HG03108 (cell line): ENCODE results near the gene AKR1C8.
"Not testable (repeated sequence)": the region's sequence is repeated elsewhere in the genome, so short reads cannot be mapped to it uniquely, and the experiment has no call there.

ENCODE experiments used
- ATAC-seq: cut with Tn5 transposase; IDR thresholded peaks from one replicate; pipeline ENCODE4 v1.9.1; 2021; ENCODE audit warnings: moderate library complexity; ENCODE audit not compliant: unreplicated experiment

Gene AKR1C8

DNA sequence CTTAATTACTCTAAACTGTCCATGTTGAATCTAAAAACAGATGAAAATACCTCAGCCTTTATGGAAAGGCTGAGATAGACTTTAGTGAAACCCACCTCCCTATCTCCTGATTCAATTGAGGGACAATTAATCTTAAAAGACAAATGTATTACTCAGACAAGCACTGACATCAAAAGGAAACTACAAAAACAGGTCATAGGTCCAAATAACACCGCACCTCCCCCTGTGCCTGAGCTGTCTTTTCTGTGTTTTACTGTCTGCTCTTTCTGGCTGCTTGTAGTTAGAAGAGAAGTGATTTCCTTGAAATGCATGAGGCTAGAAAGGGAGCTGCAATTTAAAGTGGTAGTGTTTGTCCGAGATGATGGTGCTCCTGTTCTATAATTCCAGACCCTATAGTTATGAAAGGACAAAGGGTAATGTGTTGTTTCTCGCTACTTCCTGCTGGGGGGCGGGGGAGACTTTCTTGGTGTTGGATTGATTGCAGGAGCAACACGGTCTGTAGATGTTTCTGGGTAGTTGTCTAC lies 16.0 kb downstream of the AKR1C8 start:
- no peak for ATAC-seq

DNA sequence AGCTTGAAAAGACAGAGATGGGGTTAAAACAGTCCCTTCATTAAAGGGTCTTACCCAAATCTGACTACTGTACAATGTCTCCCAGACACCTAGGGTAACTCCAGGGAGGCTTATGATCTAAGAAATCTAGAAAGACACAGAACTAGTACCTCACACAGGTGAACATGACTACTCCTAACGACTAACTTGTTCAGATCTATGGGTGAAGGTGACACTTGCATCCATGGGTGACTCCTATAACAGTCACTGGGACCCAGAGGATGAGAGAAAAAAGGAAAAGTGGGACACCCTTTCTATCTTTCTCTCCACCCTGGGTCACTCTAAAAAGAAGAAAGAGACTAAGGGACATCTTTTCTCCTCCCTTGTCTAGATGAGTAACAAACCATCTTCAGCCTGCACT lies 19.2 kb downstream of the AKR1C8 start:
- ATAC-seq: no peak

DNA sequence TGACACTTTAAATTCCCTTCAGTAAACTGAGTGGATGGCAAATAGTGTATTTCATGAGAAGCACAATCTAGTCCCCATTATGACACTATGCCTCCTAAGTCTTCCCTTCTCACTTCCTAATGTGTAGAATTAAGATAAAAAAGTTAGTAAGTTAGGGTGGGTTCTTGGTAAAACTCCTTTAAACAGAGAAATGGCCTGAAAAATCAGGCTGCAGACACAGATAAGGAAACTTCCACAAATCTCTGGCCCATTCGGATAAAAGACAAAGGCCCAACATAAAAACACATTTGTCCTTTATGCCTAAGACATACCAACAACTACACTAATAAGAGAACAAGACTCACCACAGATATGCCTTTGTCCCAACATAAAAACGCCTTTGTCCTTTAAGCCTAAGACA lies 21.5 kb downstream of the AKR1C8 start:
- ATAC-seq: no peak

DNA sequence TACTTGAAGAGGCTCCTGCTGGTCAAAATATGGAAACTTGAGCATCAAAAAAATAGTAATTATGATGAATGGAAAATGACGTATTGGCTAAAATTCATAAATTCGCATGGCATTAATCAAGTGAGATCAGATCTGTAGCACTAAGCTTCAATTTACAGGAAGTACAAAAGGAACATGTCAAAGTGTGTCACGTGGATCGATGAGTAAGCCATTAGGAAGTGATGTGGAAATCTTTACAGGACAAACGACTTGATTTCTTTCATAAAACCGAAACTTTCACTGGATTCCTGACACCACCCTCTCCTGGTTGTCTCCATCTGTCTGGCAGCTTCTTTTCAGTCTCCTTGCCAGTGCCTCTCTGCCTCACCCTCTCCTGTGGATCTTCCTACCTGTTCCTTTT lies 25.8 kb downstream of the AKR1C8 start:
- no peak for ATAC-seq

DNA sequence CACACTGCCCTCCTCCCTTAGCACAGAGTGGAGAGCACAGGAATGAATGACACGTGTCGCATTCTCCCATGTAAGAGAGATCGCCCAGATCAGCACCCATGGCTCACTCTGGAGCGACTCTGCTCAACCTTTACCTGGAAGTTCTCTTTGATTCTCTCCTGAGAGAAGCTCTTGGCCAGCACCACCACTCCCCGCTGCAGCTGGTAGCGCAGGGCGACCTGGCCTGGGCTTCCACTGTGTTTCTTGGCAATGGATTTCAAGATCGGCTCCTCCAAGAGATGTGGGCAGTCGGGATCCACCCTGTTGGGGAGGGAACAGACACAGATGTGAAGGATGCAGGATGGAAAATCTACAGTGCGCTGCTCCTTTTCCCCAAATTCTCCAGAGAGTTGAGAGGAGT lies 27.4 kb downstream of the AKR1C8 start:
- no peak for ATAC-seq

DNA sequence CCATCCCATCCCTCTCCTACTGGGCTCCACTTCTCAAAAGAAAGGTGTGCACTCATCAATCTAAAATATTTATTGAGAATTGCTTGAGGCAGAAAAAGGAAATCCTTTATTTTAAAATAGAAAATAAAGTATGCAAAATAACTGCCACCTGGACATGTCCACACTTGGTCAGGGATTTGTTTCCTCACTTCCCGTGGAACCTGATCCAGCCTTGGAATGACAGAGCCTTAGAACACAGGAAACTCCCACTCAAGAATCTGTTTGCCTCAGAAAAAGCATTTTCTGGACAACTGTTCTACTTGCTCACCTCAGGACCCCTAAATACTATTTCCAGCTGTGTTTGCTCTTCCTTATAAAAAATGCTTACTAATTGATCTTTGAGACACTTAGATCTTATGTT lies 29.0 kb downstream of the AKR1C8 start:
- ATAC-seq: no peak

DNA sequence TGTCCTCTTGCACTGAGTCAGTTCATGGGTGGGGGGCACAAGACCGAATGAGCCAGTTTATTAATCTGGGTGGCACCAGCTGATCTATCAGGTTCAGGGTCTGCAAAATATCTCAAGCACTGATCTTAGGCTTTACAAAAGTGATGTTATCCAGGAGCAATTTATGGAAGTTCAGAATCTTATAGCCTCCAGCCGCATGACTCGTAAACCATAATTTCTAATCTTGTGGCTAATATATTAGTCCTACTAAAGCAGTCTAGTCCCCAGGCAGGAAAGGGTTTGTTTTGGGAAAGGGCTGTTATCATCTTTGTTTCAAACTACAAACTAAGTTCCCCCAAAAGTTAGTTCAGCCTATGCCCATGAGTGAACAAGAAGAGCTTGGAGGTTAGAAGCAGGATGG lies 33.9 kb downstream of the AKR1C8 start:
- ATAC-seq: no peak

DNA sequence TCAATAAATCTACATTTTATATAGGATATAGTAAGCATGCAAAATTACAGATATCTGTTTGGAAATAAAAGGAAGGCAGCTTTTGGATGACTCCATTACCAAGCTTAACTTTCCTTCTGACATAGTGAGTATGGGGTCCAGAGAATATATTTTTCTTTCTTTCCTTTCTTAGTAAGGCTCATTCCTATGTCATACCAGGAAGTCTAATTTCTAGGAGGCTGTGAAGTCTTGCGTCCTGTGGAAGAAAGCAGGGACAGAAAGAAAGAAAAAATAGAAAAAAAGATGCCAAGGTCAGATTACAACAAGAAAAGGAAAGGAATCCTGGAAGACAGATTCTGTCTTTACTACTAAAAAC lies 36.3 kb downstream of the AKR1C8 start:
- no peak for ATAC-seq

DNA sequence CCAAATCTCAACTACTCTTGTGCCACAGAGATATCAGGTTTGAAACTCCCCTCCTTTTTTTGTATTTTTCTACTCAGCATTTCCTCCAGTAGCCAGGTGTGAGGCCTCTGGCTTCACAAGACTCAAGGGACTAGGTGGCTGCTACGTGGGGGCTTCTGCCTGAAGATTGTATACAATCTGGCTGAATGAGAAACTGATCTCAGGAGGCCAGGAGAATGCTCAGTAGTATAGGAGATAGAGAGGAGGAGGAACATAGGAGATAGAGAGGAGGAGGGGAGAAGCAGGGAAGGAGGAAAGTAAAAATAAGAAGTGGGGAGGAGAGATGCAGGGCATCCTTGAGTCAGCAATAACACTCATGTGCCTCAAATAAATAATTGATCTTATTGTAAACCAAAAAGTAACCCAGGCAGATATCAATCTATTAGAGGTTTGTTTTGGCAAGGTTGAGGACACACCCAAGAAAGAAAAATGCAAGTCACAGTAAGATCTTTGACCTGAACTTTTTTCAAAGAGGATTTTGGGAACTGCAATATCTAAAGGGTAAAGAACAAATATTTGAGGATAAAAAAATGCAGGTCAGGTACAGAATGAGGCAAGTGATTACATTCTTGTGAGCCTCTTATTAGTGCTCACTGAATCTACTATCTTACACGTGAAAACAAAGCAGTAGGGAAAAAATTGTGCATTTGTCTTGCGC lies 36.8 kb downstream of the AKR1C8 start:
- no peak for ATAC-seq

DNA sequence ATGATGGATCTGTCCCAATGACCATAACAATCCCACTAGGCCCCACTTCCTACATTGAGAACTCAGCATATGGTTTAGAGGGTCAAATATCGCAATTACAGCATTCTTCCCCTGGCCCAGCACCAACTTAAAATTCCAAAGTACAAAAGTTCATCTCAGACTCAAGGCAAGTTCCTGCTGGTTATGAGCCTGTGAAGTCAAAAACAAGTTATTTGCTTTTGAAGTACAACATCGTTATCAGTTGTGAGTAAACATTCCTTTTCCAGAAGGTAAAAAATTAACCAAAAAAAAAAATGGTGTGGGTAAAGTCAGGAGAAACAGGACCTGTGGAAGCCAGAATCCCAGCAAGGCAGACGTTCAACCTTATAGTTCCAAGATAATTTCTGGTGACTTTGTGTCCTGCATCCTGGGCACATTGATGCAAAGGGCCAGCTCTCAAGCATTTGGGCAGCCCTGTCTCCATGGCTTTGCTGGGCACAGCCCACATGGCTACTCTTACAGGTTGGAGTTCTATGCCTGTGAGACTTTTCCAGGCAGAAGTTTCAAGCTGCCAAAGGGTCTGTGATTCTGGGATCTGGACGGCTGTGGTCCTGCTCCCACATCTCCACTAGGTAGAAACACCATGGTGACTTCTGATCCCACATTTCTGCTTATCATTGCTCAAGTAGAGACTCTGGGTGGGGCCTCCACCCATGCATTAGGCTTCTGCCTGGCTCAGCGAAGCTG lies 37.5 kb downstream of the AKR1C8 start:
- ATAC-seq: no peak

DNA sequence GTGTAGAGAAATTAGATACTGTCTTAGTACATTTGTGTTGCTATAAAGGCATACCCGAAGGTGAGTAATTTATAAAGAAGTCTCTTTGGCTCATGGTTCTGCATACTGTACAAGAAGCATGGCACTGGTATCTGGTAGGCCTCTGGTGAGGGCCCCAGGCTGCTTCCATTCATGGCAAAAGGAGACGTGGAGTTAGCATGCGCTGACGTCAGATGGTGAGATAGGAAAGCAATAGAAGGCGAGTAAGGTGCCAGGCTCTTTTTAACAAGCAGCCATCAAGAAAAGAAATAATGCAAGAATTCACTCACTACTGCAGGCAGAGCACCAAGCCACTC lies 38.1 kb downstream of the AKR1C8 start:
- no peak for ATAC-seq

DNA sequence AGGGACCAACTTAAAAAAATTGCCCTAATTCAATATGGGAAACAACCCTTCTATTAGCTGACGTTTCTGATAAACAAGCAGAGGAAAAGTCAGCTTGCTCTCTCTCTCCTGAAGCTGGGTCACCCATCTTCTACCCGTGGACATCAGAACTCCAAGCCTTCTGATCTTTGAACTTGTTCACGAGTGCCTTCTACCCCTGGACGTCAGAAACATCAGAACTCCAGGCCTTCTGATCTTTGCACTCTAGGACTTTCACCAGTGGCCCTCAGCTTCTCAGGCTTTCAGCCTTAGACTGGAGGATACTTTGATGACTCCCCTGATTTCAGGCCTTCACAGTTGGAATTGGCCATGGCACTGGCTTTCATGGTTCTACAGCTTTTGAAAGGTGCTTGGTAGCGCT lies 41.8 kb downstream of the AKR1C8 start:
- ATAC-seq: no peak

DNA sequence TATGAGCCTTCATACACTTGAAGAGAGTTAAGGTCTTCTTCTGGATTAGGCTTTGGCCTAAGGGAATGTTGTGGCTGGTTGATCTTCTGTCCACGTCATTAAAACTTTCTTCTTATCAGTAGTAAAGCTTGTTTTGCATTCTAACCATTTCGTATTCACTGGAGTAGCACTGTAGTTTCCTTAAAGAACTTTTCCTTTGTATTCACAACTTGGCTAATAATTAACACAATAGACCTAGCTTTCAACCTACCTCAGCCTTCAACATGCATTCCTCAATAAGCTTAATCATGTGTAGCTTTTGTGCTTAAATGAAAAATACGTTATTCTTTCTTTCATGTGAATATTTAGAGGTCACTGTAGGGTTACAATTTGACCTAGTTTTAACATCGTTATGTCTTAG lies 42.8 kb downstream of the AKR1C8 start:
- no peak for ATAC-seq

DNA sequence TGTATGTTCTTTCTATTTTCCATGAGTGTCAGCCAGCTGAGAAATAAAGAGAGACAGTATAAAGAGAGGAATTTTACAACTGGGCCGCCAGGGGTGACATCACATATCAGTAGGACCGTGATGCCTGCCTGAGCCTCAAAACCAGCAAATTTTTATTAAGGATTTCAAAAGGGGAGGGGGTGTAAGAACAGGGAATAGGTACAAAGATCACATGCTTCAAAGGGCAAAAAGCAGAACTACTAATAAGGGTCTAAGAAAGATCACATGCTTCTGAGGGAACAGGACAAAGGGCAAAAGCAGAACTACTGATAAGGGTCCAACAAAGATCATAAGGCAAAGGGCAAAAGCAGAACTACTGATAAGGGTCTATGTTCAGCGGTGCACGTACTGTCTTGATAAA lies 47.3 kb downstream of the AKR1C8 start:
- not testable (repeated sequence) for ATAC-seq

DNA sequence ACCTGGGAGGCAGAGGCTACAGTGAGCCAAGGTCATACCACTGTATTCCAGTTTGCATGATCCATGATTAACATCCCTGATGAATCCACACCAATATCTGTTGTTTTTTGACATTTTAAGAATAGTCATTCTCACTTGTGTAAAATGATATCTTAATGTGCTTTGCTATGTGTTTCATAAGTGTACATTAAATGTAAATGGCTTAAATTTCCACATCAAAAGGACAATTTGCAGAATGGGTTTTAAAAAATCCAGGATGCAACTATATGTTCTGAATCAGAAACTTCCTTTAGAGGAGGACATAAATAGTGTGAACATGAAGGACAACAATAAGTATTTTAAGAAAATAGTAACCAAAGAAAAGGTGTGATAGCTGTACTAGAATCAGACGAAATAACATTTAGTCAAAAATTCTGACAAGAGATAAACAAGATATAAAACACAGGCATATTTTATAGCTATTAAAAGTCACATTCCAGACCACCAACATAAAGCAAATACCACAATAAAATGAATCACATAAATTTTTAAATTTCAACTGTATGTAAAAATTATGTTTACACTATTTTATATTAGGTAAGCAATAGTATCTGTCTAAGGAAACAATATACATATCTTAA lies 48.4 kb downstream of the AKR1C8 start:
- ATAC-seq: no peak

DNA sequence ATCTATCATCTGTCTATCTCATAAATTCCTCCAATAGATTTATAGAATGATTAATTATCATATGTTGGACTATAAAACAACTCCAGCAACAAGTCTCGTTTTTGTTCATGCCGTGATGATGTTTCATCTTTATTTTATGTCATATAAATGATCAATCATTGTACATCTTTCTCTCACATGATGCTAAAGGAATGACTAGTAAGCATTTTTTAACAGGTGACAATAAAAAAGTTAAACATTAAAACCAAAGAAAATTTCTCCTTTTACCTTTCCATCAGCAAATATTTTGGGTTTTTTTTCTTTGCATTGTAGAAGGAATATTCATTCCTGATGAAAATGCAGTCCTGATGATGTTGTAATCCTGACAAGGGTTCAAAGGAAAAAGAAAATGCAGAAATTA lies 49.4 kb downstream of the AKR1C8 start:
- no peak for ATAC-seq

DNA sequence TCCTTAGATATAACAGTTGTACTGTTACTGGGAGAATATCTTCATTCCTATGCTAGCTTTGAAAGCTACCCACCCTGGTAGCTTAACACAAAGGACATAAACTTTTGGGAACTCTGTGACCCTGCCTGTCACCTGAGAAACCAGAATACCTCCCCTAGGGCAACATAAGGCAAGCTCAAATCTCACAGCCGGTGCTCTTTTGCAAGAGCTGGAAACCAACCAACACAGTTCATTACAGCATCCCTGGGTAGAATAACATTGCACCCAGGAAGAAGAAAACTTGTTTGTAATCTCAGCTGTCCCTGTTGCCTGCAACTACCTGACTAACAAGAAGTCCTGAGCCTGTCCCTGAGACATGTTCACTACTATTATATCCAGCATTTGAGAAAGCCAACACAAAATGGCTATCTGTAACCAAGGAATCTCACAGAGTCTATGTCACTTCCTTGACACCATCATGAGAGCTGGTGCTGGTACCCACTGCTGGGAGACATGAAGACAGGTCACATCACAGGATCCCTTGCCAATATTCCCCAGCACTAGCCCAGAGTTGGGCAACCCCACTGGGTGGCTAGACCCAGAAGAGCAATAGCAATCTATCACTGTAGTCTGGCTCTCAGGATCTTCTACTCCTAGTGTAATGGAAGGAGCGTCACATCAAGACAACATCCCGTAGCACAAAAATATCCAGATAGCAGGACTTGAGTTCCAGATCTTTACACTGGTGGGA lies 59.5 kb downstream of the AKR1C8 start:
- no peak for ATAC-seq

DNA sequence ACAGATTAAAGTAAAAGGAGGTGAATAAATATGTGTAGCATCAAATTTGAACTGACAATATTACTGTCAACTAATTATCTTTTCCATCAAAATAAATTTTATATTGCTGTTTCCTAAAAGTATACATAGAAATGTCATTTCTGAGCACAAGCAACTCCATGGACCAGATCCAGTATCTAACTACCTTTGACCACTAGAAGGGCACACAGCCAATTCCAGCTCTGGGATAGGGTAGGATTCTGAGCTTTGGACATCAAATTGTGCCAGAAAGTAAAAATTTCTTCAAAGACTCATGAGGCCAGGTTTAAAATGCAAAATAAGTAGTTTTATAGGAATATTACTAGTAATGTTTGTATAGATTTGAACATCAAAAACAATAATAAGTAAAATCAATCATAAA lies 61.1 kb downstream of the AKR1C8 start:
- ATAC-seq: no peak

DNA sequence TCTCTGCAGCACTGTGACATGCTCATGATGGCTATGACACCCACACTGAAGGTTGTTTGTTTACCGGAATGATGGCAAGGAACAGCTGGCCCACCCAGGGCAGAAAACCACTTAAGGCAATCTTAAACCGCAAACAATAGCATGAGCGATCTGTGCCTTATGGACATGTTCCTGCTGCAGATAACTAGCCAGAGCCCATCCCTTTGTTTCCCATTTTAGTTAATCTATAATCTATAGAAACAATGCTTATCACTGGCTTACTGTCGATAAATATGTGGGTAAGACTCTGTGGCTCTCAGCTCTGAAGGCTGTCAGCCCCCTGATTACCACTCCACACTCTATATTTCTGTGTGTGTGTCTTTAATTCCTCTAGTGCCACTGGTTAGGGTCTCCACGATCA lies 65.0 kb downstream of the AKR1C8 start:
- ATAC-seq: not testable (repeated sequence)

DNA sequence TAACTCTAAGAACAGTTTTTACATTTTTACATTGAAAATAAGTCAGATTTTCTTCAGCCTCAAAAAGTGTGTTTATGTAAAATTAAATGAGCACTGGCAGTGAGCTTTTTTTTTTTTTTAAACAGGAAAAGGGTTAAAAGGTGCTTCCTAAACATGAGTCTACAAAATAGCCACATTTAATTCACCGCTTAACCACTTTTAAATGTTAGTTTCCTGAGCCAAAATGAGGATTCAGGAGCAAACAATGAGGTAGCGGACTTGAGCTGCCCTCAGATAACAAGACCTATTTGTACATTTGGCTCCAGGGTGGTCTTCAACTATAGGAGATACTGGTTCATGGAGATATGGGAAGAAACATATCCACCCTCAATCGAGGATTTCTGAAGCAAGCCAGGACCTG lies 67.9 kb downstream of the AKR1C8 start:
- ATAC-seq: no peak

DNA sequence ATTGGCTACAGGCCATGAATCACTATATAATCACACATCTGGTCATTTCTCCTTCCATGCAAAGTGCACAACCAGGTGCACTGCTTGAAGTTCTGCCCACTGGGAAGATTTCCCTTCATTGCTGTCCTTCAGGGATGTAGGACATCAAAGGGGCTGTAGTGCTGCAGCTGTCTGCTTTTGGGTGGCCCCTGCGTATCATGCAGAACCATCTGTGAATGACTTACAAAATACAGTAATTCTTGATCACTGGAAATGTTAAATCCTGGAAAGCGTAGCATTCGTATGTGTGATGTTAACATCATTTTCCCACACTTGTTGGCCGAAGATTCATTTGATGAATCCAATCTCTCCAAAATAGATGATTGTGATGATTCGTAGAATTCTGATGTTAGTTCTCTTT lies 68.3 kb downstream of the AKR1C8 start:
- no peak for ATAC-seq

DNA sequence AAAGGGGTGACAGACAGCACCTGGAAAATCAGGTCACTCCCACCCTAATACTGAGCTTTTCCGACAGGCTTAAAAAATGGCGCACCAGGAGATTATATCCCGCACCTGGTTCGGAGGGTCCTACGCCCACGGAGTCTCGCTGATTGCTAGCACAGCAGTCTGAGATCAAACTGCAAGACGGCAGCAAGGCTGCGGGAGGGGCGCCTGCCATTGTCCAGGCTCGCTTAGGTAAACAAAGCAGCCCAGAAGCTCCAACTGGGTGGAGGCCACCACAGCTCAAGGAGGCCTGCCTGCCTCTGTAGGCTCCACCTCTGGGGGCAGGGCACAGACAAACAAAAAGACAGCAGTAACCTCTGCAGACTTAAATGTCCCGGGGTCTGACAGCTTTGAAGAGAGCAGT lies 75.1 kb downstream of the AKR1C8 start:
- ATAC-seq: not testable (repeated sequence)
